WERI-Rb-1 (cell line): ENCODE measurements around the gene COL9A1.
A peak's percentile ranks its signal among the peaks of the same experiment; 100 is the strongest.

Experiments used
- DNase-seq: peaks from one replicate; pipeline ENCODE4 v3.0.0-alpha.2; 2020
- H3K27ac ChIP-seq: fragments of 250-450 bp; sonication (Bioruptor Pico); 2 replicates; pipeline ENCODE4 v1.5.1; 2020; ENCODE audit warnings: mild to moderate bottlenecking, moderate library complexity
- H3K27me3 ChIP-seq: fragments of 250-450 bp; sonication (Bioruptor Pico); 2 replicates; pipeline ENCODE4 v1.5.1; 2021; ENCODE audit warnings: mild to moderate bottlenecking, low read depth, moderate library complexity; ENCODE audit not compliant: insufficient read depth, severe bottlenecking
- H3K36me3 ChIP-seq: fragments of 250-450 bp; sonication (Bioruptor Pico); 2 replicates; pipeline ENCODE4 v1.5.1; 2020; ENCODE audit warnings: mild to moderate bottlenecking, moderate library complexity
- H3K4me3 ChIP-seq: 2 replicates; pipeline ENCODE4 v1.5.1; 2011; ENCODE audit warnings: low read depth, mild to moderate bottlenecking, control low read depth, low read length
- H3K9me3 ChIP-seq: fragments of 250-450 bp; sonication (Bioruptor Pico); 2 replicates; pipeline ENCODE4 v1.5.1; 2021; ENCODE audit warnings: mild to moderate bottlenecking, moderate library complexity; ENCODE audit not compliant: severe bottlenecking
- TF ChIP-seq, protein P1 (sequence below): IDR thresholded peaks from 2 replicates; pipeline ENCODE4 v1.5.1; 2011; ENCODE audit warnings: low read depth, mild to moderate bottlenecking, control low read depth, inconsistent platforms, low read length

The COL9A1 gene

DNA sequence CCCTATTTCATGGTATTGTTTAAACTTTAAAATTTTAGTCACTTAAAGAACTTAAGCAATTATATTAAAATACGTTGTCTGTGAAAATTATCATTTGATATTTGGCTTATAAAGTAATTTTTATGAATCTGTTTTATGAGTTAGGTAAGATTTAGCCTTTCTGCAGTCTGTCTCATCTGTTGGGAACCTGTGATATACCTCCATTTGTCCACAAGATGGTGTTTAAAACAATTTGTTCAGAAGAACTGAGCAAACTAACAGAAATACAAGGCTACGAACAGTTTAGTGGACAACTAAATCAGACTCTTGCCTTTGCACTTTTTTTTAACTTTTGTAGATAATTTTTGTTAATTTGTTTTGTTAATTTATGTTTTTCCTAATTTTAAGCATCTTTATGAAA lies 92.4 kb downstream of the COL9A1 start:
- DNase-seq, result no peak
- H3K9me3 ChIP-seq, result no peaks in the 10 kb centered on the region
- H3K27ac ChIP-seq, result no peak overlapping the region
- H3K27me3 ChIP-seq, result no peaks in the 10 kb centered on the region
- no peak overlapping the region for H3K4me3 ChIP-seq
- no peaks in the 10 kb centered on the region for H3K36me3 ChIP-seq
- TF ChIP-seq, protein P1, sequence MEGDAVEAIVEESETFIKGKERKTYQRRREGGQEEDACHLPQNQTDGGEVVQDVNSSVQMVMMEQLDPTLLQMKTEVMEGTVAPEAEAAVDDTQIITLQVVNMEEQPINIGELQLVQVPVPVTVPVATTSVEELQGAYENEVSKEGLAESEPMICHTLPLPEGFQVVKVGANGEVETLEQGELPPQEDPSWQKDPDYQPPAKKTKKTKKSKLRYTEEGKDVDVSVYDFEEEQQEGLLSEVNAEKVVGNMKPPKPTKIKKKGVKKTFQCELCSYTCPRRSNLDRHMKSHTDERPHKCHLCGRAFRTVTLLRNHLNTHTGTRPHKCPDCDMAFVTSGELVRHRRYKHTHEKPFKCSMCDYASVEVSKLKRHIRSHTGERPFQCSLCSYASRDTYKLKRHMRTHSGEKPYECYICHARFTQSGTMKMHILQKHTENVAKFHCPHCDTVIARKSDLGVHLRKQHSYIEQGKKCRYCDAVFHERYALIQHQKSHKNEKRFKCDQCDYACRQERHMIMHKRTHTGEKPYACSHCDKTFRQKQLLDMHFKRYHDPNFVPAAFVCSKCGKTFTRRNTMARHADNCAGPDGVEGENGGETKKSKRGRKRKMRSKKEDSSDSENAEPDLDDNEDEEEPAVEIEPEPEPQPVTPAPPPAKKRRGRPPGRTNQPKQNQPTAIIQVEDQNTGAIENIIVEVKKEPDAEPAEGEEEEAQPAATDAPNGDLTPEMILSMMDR, result 0 out of 2 replicates have a peak, but pooled peaks have one; percentile 16

GRCh38 chr6:70208235-70208790 lies 94.6 kb downstream of the COL9A1 start:
- Histone ChIP-seq H3K36me3 (no peaks in the 10 kb centered on the region), H3K27me3 (no peaks in the 10 kb centered on the region), H3K4me3 (no peak overlapping the region), H3K9me3 (no peaks in the 10 kb centered on the region), H3K27ac (no peak overlapping the region)
- no peak for DNase-seq
- TF ChIP-seq, protein P1, result no peak

DNA sequence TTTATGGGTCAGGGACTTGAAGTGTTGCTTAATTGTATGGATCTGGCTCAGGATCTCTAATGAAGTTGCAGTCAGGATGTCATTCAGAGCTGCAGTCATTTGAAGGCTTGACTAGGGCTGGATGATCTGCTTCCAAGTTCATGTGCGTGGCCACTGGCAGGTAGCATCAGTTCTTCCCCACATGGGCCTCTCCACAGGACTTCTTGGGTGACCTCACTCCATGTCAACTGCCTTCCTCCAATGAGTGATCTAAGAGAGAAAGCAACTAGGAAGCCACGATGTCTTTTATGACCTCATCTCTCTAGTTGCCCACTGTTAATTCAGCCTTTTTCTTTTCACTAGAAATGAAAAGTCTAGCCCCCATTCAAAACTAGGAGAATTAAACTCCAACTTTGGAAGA lies 104.1 kb downstream of the COL9A1 start:
- Histone ChIP-seq H3K27ac (no peak overlapping the region), H3K36me3 (no peaks in the 10 kb centered on the region), H3K9me3 (no peaks in the 10 kb centered on the region)

DNA sequence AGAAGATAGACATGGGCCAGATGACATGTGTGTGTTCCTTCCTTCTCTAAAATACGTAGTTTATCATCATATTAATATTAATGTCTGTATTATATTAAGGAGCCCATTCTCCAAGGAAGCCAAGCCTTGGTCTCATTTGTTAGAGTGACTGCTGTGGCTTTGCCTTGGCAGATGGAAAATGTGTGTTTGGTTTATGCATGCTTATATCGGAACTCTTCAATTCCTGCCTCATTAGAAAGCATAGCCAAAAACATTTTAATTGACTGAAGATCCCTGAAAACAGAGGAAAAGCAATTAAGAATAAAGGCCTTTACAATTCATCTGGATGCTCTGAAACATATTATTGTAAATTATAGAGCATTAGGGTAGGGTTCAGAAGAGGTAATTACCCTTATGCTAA lies 106.4 kb downstream of the COL9A1 start:
- no peaks in the 10 kb centered on the region for H3K36me3 ChIP-seq
- H3K27ac ChIP-seq, result no peak overlapping the region
- TF ChIP-seq, protein P1, result no peak
- H3K27me3 ChIP-seq, result no peaks in the 10 kb centered on the region
- no peaks in the 10 kb centered on the region for H3K9me3 ChIP-seq
- no peak overlapping the region for H3K4me3 ChIP-seq
- DNase-seq, result no peak

More for the DNA sequence above, 104.1 kb downstream of the COL9A1 start:
- no peak for DNase-seq
- TF ChIP-seq, protein P1, result no peak
- Histone ChIP-seq H3K27me3 (no peaks in the 10 kb centered on the region), H3K4me3 (no peak overlapping the region)

DNA sequence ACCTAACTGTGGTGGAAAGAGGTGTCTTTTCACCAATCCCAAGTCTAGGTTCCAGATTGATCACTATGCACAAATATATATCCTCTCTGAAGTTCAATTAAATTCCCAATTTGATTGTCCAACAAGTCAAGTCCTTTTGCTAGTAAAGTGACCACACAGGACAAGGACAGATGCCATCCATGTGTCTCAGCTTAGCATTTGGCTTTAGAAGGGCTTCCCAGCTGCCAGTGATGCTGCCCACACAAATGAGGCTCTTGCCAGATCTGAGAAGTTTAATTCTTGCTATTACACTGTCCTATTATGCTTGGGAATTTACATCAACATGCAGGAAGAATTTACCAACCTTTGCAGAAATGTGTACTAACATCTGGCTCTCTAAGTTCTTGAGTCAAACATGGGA lies 108.5 kb downstream of the COL9A1 start:
- Histone ChIP-seq H3K27me3 (no peaks in the 10 kb centered on the region), H3K4me3 (no peak overlapping the region), H3K27ac (no peak overlapping the region), H3K36me3 (no peaks in the 10 kb centered on the region), H3K9me3 (no peaks in the 10 kb centered on the region)
- TF ChIP-seq, protein P1, result no peak
- DNase-seq, result no peak

- H3K27me3 ChIP-seq, result no peaks in the 10 kb centered on the region
- DNase-seq, result no peak
- TF ChIP-seq, protein P1, result no peak
- H3K36me3 ChIP-seq, result no peaks in the 10 kb centered on the region
- H3K27ac ChIP-seq, result no peak overlapping the region
- H3K4me3 ChIP-seq, result no peak overlapping the region
- no peaks in the 10 kb centered on the region for H3K9me3 ChIP-seq
Measured at GRCh38 chr6:70188202-70188601, 114.7 kb downstream of the COL9A1 start.
